Measurements from ENCODE around the gene PTPRN. TPM values are rescaled to one million over a fixed set of nuclear protein-coding genes. Genes with fewer than 3 reads are reported as not detected.
"Not testable (repeated sequence)": the region's sequence is repeated elsewhere in the genome, so short reads cannot be mapped to it uniquely, and the experiment has no call there.

Gene PTPRN
- polyA plus RNA-seq, 2 of the 4 experiments (the other 2 are of a cell fraction): 0.44 to 1.1 TPM

DNA sequence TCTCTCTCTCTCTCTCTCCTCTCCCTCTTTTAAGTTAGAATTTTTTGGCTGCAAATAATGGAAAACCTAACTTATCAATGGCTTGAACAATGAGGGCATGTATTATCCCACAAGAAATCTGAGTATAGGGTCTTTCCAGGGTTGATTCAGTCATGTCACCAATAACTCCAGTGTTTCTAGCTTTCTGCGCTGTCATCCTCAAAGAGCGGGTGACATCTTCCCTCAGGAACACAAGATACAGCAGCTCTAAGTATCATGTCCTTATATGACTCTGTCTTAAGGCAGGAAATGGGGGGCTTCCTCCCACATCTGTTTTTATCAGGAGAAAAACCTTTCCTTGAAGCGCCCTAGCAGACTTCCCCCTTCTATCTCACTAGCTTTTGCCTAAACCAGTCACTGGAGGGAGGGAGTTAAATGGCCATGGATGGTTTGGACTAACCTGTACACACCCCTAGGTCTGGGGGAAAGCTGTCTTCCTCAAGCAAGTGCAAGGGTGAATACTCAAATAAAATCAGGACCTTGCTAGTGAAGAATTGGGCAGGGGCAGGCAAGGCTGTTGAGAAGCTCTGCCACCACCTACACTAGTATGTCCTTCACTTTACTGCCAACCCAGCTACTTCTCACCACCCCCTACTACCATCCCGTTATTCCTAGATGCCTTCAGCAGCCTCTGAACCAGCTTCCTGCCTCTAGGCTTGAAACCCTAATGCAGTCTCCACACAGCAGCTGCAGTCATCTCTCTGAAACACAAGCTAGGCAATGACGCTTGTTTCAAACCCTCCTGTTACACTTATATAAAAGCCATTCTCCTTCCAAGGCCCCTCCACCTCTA lies 48.0 kb downstream of the PTPRN start:
- ATAC-seq: peak in 1 of 2 experiments; percentile 56; a peak in 3 of 6 replicates

DNA sequence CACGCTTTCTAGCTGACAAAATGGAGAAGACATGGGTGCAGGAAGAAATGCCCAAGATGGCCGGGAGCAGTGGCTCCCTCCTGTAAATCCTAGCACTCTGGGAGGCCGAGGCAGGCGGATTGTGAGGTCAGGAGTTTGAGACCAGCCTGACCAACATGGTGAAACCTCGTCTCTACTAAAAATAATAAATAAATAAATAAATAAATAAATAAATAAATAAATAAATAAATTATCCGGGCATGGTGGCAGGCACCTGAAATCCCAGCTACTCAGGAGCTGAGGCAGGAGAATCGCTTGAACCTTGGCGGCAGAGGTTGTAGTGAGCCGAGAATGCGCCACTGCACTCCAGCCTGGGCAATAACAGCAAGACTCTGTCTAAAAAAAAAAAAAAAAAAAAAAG lies 50.3 kb downstream of the PTPRN start:
- CTCF ChIA-PET: interaction anchor here (0.8 to 12.6 kb wide), 5 partner anchors 8 to 139 kb away, joined by 3 to 214 read pairs (median 3); partner anchors contain the start of gene DNAJB2
- FAIRE-seq; H3K4me2 ChIP-seq; ATAC-seq; H3K4me3 ChIP-seq; H3K4me1 ChIP-seq; H3K9me3 ChIP-seq; POLR2A ChIA-PET; H3K27ac ChIP-seq; DNase-seq (ENCODE audit: low read depth in 1 of 2, low spot score in 1 of 2): not testable (repeated sequence)
- TF ChIP-seq ZC3H11A (IDR thresholded peaks at IDR 0.05): peak; percentile 72
- WGBS (ENCODE audit: missing lambda C conversion rate): 82% methylated on average over 10 of the region's 10 CpGs

More for the DNA sequence above, 48.0 kb downstream of the PTPRN start:
- H3K4me3 ChIP-seq: no peak overlapping the region
- TF ChIP-seq FOSB (CRISPR knock-in tag; IDR thresholded peaks at IDR 0.05) (no peak), NFE2L2 (conservative IDR thresholded peaks at IDR 0.05; ENCODE audit: low read length) (no peak), HOXB13 (CRISPR knock-in tag; IDR thresholded peaks at IDR 0.05; ENCODE audit: low read depth) (no peak), ZSCAN20 (CRISPR knock-in tag; IDR thresholded peaks at IDR 0.05) (no peak), RARB (CRISPR knock-in tag; IDR thresholded peaks at IDR 0.05) (no peak)
- TF ChIP-seq, protein P1, sequence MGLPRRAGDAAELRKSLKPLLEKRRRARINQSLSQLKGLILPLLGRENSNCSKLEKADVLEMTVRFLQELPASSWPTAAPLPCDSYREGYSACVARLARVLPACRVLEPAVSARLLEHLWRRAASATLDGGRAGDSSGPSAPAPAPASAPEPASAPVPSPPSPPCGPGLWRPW (IDR thresholded peaks at IDR 0.05): no peak
- TF ChIP-seq, protein P2, sequence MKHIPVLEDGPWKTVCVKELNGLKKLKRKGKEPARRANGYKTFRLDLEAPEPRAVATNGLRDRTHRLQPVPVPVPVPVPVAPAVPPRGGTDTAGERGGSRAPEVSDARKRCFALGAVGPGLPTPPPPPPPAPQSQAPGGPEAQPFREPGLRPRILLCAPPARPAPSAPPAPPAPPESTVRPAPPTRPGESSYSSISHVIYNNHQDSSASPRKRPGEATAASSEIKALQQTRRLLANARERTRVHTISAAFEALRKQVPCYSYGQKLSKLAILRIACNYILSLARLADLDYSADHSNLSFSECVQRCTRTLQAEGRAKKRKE (CRISPR knock-in tag; IDR thresholded peaks at IDR 0.05; ENCODE audit: low read depth): no peak
- TF ChIP-seq, protein P3, sequence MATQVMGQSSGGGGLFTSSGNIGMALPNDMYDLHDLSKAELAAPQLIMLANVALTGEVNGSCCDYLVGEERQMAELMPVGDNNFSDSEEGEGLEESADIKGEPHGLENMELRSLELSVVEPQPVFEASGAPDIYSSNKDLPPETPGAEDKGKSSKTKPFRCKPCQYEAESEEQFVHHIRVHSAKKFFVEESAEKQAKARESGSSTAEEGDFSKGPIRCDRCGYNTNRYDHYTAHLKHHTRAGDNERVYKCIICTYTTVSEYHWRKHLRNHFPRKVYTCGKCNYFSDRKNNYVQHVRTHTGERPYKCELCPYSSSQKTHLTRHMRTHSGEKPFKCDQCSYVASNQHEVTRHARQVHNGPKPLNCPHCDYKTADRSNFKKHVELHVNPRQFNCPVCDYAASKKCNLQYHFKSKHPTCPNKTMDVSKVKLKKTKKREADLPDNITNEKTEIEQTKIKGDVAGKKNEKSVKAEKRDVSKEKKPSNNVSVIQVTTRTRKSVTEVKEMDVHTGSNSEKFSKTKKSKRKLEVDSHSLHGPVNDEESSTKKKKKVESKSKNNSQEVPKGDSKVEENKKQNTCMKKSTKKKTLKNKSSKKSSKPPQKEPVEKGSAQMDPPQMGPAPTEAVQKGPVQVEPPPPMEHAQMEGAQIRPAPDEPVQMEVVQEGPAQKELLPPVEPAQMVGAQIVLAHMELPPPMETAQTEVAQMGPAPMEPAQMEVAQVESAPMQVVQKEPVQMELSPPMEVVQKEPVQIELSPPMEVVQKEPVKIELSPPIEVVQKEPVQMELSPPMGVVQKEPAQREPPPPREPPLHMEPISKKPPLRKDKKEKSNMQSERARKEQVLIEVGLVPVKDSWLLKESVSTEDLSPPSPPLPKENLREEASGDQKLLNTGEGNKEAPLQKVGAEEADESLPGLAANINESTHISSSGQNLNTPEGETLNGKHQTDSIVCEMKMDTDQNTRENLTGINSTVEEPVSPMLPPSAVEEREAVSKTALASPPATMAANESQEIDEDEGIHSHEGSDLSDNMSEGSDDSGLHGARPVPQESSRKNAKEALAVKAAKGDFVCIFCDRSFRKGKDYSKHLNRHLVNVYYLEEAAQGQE (IDR thresholded peaks at IDR 0.05): no peak
- DNase-seq (ENCODE audit: low read depth in 1 of 2, low spot score in 1 of 2): no peak
- no peak overlapping the region for H3K4me2 ChIP-seq
- no peak for FAIRE-seq
- peak overlapping the region in 1 of 2 experiments; percentile 37; a peak in 1 of 6 replicates for H3K27ac ChIP-seq
- no peaks in the 10 kb centered on the region for H3K9me3 ChIP-seq
- ChIA-PET CTCF (interaction anchor here (0.6 to 3.8 kb wide), 9 partner anchors 12 to 363 kb away, joined by 3 to 32 read pairs (median 3); partner anchors contain the start of gene DNAJB2), POLR2A (interaction anchor here (0.8 to 1.5 kb wide), 2 partner anchors 8 to 13 kb away, joined by 3 to 4 read pairs; partner anchors contain the start of gene TUBA4B)
- 78% methylated on average over 5 of the region's 5 CpGs for WGBS (ENCODE audit: missing lambda C conversion rate)
- H3K4me1 ChIP-seq: no peaks in the 10 kb centered on the region

DNA sequence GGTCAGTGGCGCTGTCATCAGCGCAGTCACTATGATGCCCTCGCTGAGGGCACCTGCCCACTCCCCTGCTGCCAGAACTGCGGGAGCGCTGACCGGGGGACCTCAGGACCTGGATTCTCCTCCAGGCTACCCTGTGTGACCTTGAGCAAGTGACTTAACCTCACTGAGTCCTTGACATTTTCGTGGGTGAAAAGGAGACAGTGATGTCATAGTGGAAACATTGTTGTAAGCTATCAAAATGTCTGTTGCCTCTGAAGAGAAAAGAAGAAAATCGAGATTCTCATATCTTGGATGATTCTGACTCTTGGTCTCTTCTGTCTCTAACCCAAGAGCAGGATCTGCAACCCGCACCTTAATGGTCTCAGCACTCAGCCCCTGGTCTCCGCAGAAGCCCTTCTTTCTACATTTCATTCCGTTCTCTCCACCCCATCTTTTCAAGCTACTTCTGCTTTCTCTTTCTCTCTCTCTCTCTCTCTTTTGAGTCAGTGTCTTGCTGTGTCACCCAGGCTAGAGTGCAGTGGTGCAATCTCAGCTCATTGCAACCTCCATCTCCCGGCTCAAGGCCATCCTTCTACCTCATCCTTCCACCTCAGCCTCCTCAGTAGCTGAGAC lies 54.5 kb downstream of the PTPRN start:
- ATAC-seq: peak; percentile 5 to 17; a peak in 4 of 6 replicates

More for the DNA sequence above, 54.5 kb downstream of the PTPRN start:
- Histone ChIP-seq H3K4me1 (peaks cover 32% of the 10 kb centered on the region), H3K27ac (peak overlapping the region; percentile 73 to 90), H3K4me2 (peak overlapping the region; percentile 96), H3K9me3 (no peaks in the 10 kb centered on the region), H3K4me3 (peak overlapping the region; percentile 71)
- ChIA-PET CTCF (interaction anchor here (1.3 to 12.6 kb wide), 7 partner anchors 8 to 40 kb away, joined by 3 to 241 read pairs (median 6); partner anchors contain the start of genes ANKZF1, ATG9A, DNAJB2 and GLB1L), POLR2A (interaction anchor here (0.9 to 4.5 kb wide), 3 partner anchors 19 to 40 kb away, joined by 5 to 65 read pairs (median 51); partner anchors contain the start of gene DNAJB2)
- 48% methylated on average over 9 of the region's 12 CpGs for WGBS (ENCODE audit: missing lambda C conversion rate)
- DNase-seq (ENCODE audit: low read depth in 1 of 2, low spot score in 1 of 2) (no peak), FAIRE-seq (no peak)
- TF ChIP-seq RNF2 (IDR thresholded peaks at IDR 0.05; ENCODE audit: borderline replicate concordance, low read depth) (0 out of 2 replicates have a peak, but pooled peaks have one; percentile 15), CEBPB (IDR thresholded peaks at IDR 0.05) (no peak)
